ENCODE measurements around the gene MBNL3. TPM values are rescaled to one million over a fixed set of nuclear protein-coding genes. Genes with fewer than 3 reads are reported as not detected.

MBNL3 gene
- total RNA-seq, 4 donors from 2014 or later: 11.3 to 41.2 (median 28.9) TPM

- no peak for TF ChIP-seq CTCF (IDR thresholded peaks at IDR 0.05; ENCODE audit: low read depth)
Observed at GRCh38 chrX:132489578-132490419, 961 bp upstream of the MBNL3 start.

- TF ChIP-seq CTCF (IDR thresholded peaks at IDR 0.05; ENCODE audit: low read depth): no peak
Observed at GRCh38 chrX:132488180-132488705, 595 bp downstream of the MBNL3 start.

- no peak for TF ChIP-seq CTCF (IDR thresholded peaks at IDR 0.05; ENCODE audit: low read depth)
Observed at GRCh38 chrX:132486599-132487178, 2.1 kb downstream of the MBNL3 start.

GRCh38 chrX:132483951-132484350, 4.9 kb downstream of the MBNL3 start:
- TF ChIP-seq CTCF (IDR thresholded peaks at IDR 0.05; ENCODE audit: low read depth): no peak

- no peak for TF ChIP-seq CTCF (IDR thresholded peaks at IDR 0.05; ENCODE audit: low read depth)
Observed at GRCh38 chrX:132483488-132483887, 5.3 kb downstream of the MBNL3 start.

GRCh38 chrX:132482632-132483031, 6.2 kb downstream of the MBNL3 start:
- TF ChIP-seq CTCF (IDR thresholded peaks at IDR 0.05; ENCODE audit: low read depth): no peak

GRCh38 chrX:132481449-132481848, 7.4 kb downstream of the MBNL3 start:
- TF ChIP-seq CTCF (IDR thresholded peaks at IDR 0.05; ENCODE audit: low read depth): no peak

Measured in subcutaneous adipose tissue (tissue), 4 donors.